ENCODE data around the gene GLS2.

Gene GLS2

DNA sequence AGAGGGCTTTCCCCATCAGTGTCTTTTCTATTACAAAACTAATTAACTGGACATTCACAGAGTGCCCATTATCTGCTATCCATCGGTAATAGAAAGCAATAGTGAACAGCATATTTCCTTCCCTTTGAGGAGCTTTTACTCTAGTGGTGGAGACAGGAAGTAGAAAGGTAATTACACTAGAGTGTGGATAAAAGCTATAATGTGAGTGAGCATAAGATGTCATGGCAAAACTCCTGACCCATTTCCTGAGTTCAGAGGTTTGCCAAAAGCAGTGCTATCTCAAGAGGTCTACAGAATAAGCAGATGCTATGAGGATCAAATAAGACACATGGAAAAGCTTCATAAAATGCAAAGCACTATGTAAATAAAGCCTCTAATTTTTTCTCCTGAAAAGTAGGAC is 62.8 kb downstream of the GLS2 start:
- CTCF ChIA-PET, result interaction anchor here (0.6 kb wide), 1 partner anchor 36 kb away, joined by 4 read pairs; no protein-coding TSS in a partner anchor
- DNase-seq (ENCODE audit: extremely low spot score), result no peak
- POLR2A ChIA-PET, result interaction anchor here (1.4 to 1.7 kb wide), 2 partner anchors 25 to 40 kb away, joined by 4 to 6 read pairs; partner anchors contain the start of gene TIMELESS
- TF ChIP-seq ELF4 (IDR thresholded peaks at IDR 0.05) (no peak), SUZ12 (IDR thresholded peaks at IDR 0.05) (no peak), NFRKB (IDR thresholded peaks at IDR 0.05) (no peak), FOXK2 (IDR thresholded peaks at IDR 0.05) (no peak), FOXM1 (IDR thresholded peaks at IDR 0.05; ENCODE audit: borderline replicate concordance) (no peak), LEF1 (IDR thresholded peaks at IDR 0.05; ENCODE audit: borderline replicate concordance) (no peak), ZNF384 (IDR thresholded peaks at IDR 0.05) (no peak), CTBP1 (IDR thresholded peaks at IDR 0.05; ENCODE audit: borderline replicate concordance) (no peak), BHLHE40 (IDR thresholded peaks at IDR 0.05; ENCODE audit: borderline replicate concordance) (no peak), TARDBP (IDR thresholded peaks at IDR 0.05) (no peak), L3MBTL2 (conservative IDR thresholded peaks at IDR 0.05) (no peak)
- TF ChIP-seq, protein P1, sequence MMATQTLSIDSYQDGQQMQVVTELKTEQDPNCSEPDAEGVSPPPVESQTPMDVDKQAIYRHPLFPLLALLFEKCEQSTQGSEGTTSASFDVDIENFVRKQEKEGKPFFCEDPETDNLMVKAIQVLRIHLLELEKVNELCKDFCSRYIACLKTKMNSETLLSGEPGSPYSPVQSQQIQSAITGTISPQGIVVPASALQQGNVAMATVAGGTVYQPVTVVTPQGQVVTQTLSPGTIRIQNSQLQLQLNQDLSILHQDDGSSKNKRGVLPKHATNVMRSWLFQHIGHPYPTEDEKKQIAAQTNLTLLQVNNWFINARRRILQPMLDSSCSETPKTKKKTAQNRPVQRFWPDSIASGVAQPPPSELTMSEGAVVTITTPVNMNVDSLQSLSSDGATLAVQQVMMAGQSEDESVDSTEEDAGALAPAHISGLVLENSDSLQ (IDR thresholded peaks at IDR 0.05), result no peak
